GM18861 (cell line): ENCODE measurements around the gene TMEM176B.
"Not testable (repeated sequence)": the region's sequence is repeated elsewhere in the genome, so short reads cannot be mapped to it uniquely, and the experiment has no call there.

ENCODE experiments used
- ATAC-seq: cut with Tn5 transposase; IDR thresholded peaks from one replicate; pipeline ENCODE4 v1.9.1; 2021; ENCODE audit not compliant: unreplicated experiment

Gene TMEM176B

GRCh38 chr7:150823484-150824126 is 23.4 kb upstream of the TMEM176B start:
- ATAC-seq = no peak

GRCh38 chr7:150823043-150823442 is 22.9 kb upstream of the TMEM176B start:
- ATAC-seq = no peak

- no peak for ATAC-seq
Measured at GRCh38 chr7:150820578-150821198, 20.5 kb upstream of the TMEM176B start.

- ATAC-seq = no peak
Measured at GRCh38 chr7:150820148-150820547, 20.0 kb upstream of the TMEM176B start.

- ATAC-seq = no peak
Measured at GRCh38 chr7:150818971-150819370, 18.8 kb upstream of the TMEM176B start.

GRCh38 chr7:150814328-150815001 is 14.3 kb upstream of the TMEM176B start:
- ATAC-seq = no peak

GRCh38 chr7:150807616-150808438 is 7.7 kb upstream of the TMEM176B start:
- ATAC-seq = not testable (repeated sequence)

GRCh38 chr7:150806863-150807262 is 6.7 kb upstream of the TMEM176B start:
- no peak for ATAC-seq

- no peak for ATAC-seq
Measured at GRCh38 chr7:150806454-150806853, 6.3 kb upstream of the TMEM176B start.

- no peak for ATAC-seq
Measured at GRCh38 chr7:150805864-150806263, 5.7 kb upstream of the TMEM176B start.

GRCh38 chr7:150804802-150805201 is 4.6 kb upstream of the TMEM176B start:
- ATAC-seq = no peak

- ATAC-seq = no peak
Measured at GRCh38 chr7:150803161-150803860, 3.1 kb upstream of the TMEM176B start.

- no peak for ATAC-seq
Measured at GRCh38 chr7:150801946-150802771, 2.0 kb upstream of the TMEM176B start.

GRCh38 chr7:150801242-150801945 is 1.2 kb upstream of the TMEM176B start:
- ATAC-seq = no peak

GRCh38 chr7:150800581-150801241 is 547 bp upstream of the TMEM176B start, which contains the start of gene TMEM176A:
Gene TMEM176A (plus strand): TSS chr7:150800769. CDS start chr7:150801551, 782 bp downstream.
- ATAC-seq = no peak

GRCh38 chr7:150799156-150799555 is 1.0 kb downstream of the TMEM176B start:
- ATAC-seq = no peak

GRCh38 chr7:150797661-150798060 is 2.5 kb downstream of the TMEM176B start:
- ATAC-seq = no peak

- no peak for ATAC-seq
Measured at GRCh38 chr7:150793569-150794238, 6.5 kb downstream of the TMEM176B start.
